RWPE2 (cell line): ENCODE measurements around the gene MARK4.

Experiments used
- ATAC-seq: fragments of 200-7000 bp; cut with Tn5 transposase; 3 replicates; pipeline ENCODE4 v1.9.1; 2021; ENCODE audit warnings: low read depth
- DNase-seq: peaks from one replicate; pipeline ENCODE4 v3.0.0-alpha.2; 2020; ENCODE audit warnings: low spot score
- H3K27ac ChIP-seq: fragments of 450-650 bp; 2 replicates; pipeline ENCODE4 v1.5.1; 2017; ENCODE audit warnings: mild to moderate bottlenecking; ENCODE audit not compliant: poor library complexity, severe bottlenecking
- H3K27me3 ChIP-seq: fragments of 250-450 bp; sonication (Bioruptor Pico); 2 replicates; pipeline ENCODE4 v1.5.1; 2021; ENCODE audit warnings: mild to moderate bottlenecking, moderate library complexity; ENCODE audit not compliant: insufficient read depth, poor library complexity, severe bottlenecking
- H3K36me3 ChIP-seq: fragments of 250-450 bp; sonication (Bioruptor Pico); 2 replicates; pipeline ENCODE4 v1.5.1; 2020; ENCODE audit warnings: low read depth, mild to moderate bottlenecking, moderate library complexity
- H3K4me1 ChIP-seq: fragments of 250-450 bp; sonication (Bioruptor Pico); 2 replicates; pipeline ENCODE4 v1.5.1; 2021; ENCODE audit warnings: mild to moderate bottlenecking, moderate library complexity; ENCODE audit not compliant: insufficient read depth, poor library complexity, severe bottlenecking
- H3K4me3 ChIP-seq: fragments of 250-450 bp; sonication (Bioruptor Pico); 2 replicates; pipeline ENCODE4 v1.5.1; 2021; ENCODE audit warnings: mild to moderate bottlenecking, moderate library complexity; ENCODE audit not compliant: severe bottlenecking
- H3K9me3 ChIP-seq: fragments of 250-450 bp; sonication (Bioruptor Pico); 2 replicates; pipeline ENCODE4 v1.5.1; 2021; ENCODE audit warnings: mild to moderate bottlenecking, moderate library complexity; ENCODE audit not compliant: severe bottlenecking
- CTCF ChIP-seq: fragments of 450-650 bp; IDR thresholded peaks from one replicate; pipeline ENCODE4 v1.5.1; 2017; ENCODE audit warnings: mild to moderate bottlenecking, moderate library complexity; ENCODE audit not compliant: poor library complexity, severe bottlenecking

Gene MARK4

GRCh38 chr19:45320997-45321775, 70.1 kb downstream of the MARK4 start:
- Histone ChIP-seq H3K4me3 (no peak overlapping the region), H3K27me3 (no peaks in the 10 kb centered on the region), H3K27ac (no peak overlapping the region), H3K36me3 (no peaks in the 10 kb centered on the region), H3K4me1 (no peaks in the 10 kb centered on the region), H3K9me3 (no peaks in the 10 kb centered on the region)
- TF ChIP-seq CTCF, result no peak
- DNase-seq, result no peak
- ATAC-seq, result no peak

GRCh38 chr19:45321848-45322247, 70.8 kb downstream of the MARK4 start:
- Histone ChIP-seq H3K27ac (no peak overlapping the region), H3K4me3 (no peak overlapping the region), H3K9me3 (no peaks in the 10 kb centered on the region), H3K4me1 (no peaks in the 10 kb centered on the region), H3K27me3 (no peaks in the 10 kb centered on the region), H3K36me3 (no peaks in the 10 kb centered on the region)
- TF ChIP-seq CTCF, result no peak
- ATAC-seq (no peak), DNase-seq (no peak)

GRCh38 chr19:45322311-45322710, 71.2 kb downstream of the MARK4 start:
- Histone ChIP-seq H3K27ac (no peak overlapping the region), H3K4me1 (no peaks in the 10 kb centered on the region), H3K27me3 (no peaks in the 10 kb centered on the region), H3K9me3 (no peaks in the 10 kb centered on the region), H3K4me3 (no peak overlapping the region), H3K36me3 (no peaks in the 10 kb centered on the region)
- ATAC-seq (no peak), DNase-seq (no peak)
- no peak for TF ChIP-seq CTCF

GRCh38 chr19:45322744-45323281, 71.7 kb downstream of the MARK4 start, which contains the start of gene CKM:
Gene CKM (minus strand): TSS chr19:45322875. CDS start chr19:45319713, 3,162 bp downstream.
- H3K9me3 ChIP-seq, result no peaks in the 10 kb centered on the region
- no peaks in the 10 kb centered on the region for H3K36me3 ChIP-seq
- no peak for TF ChIP-seq CTCF
- no peak for ATAC-seq
- no peaks in the 10 kb centered on the region for H3K27me3 ChIP-seq
- no peak for DNase-seq
- no peaks in the 10 kb centered on the region for H3K4me1 ChIP-seq
- H3K4me3 ChIP-seq, result no peak within 1 kb of the TSS
- no peak within 1 kb of the TSS for H3K27ac ChIP-seq

GRCh38 chr19:45323671-45324081, 72.6 kb downstream of the MARK4 start:
- no peak for TF ChIP-seq CTCF
- no peak for DNase-seq
- H3K36me3 ChIP-seq, result no peaks in the 10 kb centered on the region
- H3K4me1 ChIP-seq, result no peaks in the 10 kb centered on the region
- no peaks in the 10 kb centered on the region for H3K27me3 ChIP-seq
- H3K27ac ChIP-seq, result no peak overlapping the region
- H3K9me3 ChIP-seq, result no peaks in the 10 kb centered on the region
- H3K4me3 ChIP-seq, result no peak overlapping the region
- ATAC-seq, result no peak
